Stimulated activated CD8-positive, alpha-beta memory T cell treated with anti-CD3 and anti-CD28 coated beads, Interleukin-15, amount 100 ng/mL, for 24 hours (primary cell): Measurements from ENCODE around the gene TWNK.
A peak's percentile ranks its signal among the peaks of the same experiment; 100 is the strongest.

Experiments
- DNase-seq: peaks from one replicate; pipeline ENCODE4 v3.0.0-alpha.2; 2020; ENCODE audit warnings: low read depth

TWNK gene

GRCh38 chr10:101011517-101012423, 24.4 kb downstream of the TWNK start:
- no peak for DNase-seq

- DNase-seq = peak; percentile 35
These were observed 25.4 kb downstream of the TWNK start for GRCh38 chr10:101012525-101013364.

DNA sequence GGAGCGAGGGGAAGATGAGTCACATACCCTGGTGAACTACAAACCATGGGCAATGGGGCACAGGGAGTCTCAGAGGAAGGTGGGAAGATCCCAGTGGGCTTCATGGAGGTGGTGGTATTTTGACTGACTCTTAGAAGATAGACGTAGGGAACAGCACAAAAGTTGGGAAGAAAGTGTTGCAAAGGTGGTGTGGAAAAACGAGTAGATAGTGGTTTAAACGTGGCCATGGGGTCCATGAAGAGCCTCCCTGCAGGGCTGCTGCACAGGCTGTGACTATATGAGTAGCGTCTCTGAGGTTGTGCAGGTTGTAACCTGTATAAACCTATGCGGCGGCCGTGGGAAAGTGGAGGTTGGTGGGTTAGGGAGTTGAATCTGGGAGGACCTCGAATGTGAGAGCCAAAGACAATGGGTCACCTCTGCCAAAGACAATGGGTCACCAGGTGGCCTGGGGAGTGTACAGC, 26.1 kb downstream of the TWNK start:
- no peak for DNase-seq

DNA sequence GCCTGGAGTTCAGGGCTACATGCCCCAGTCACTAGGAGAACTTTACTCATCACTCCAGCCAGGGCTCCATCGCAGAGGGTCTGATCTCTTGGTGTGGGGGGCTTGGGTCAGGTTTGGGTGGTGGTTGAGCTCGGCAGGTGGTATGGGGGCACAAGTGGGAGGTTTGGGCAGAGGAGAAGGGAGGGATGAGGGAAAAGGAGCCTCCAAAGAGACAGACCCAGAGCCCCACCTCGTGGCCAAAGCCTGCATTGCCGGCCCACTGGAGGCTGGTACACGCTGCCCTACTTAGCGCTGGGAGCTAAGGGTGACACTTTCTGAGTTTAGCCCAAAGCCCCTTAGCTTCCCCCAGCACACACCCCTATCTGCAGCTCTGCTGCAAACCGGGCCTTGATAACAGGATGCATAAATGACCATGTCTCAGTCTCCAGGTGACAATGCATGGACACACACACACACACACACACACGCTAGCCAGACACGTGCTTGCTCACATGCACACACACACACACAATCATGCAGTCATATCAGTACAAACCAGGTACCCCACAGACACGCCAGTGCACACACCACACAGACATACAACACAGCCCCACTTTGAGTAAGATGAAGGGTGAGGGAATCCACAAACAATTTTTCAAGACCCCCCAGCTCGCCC, 27.0 kb downstream of the TWNK start:
- DNase-seq = peak; percentile 64

DNA sequence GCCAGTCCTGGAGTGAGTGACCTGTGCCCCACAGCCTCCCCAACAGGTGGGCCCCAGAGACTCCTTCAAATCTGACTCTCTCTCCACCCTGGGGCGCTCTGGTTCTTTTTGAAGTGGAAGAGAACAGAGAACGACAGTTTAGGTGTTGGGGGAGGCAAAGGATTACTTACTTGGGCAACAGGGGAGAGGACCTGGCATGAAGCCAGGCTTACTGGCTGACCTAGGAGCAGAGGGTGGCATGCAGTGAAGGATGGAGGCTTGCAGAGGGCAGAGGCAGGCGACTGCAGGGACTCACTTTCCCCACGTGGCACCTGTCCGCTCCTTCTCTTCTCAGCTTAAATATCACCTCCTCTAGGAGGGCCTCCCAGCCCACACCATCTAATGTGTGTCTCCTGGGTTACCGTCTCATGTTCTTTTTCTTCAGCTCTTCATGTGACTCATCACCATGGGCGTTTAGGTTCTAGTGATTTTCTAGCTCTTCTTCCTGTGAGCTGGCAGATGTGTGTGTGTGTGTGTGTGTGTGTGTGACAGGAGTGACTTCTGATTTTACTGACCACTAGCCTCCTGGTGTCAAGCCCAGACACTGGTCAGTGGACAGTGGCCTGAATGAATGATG, 27.7 kb downstream of the TWNK start:
- DNase-seq = no peak

DNA sequence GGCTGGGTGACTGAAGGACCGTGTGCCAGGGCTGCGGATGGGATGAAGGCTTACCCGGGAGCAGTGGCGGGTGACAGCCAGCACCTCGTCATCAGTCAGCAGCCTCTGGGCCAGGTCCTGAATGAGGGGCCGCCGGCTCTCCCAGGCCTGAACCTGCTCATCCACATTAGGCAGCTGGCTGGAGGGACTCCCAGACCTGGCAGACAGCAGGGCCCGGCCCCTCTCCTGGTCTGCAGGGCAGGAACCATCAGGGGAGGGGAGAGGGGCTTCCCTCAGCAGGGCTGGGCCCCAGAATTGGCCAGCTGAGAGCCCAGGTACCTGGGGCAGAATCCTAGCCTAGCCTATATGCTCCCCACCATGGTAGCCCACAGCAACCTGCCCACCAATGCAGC, 28.2 kb downstream of the TWNK start:
- DNase-seq = no peak

DNA sequence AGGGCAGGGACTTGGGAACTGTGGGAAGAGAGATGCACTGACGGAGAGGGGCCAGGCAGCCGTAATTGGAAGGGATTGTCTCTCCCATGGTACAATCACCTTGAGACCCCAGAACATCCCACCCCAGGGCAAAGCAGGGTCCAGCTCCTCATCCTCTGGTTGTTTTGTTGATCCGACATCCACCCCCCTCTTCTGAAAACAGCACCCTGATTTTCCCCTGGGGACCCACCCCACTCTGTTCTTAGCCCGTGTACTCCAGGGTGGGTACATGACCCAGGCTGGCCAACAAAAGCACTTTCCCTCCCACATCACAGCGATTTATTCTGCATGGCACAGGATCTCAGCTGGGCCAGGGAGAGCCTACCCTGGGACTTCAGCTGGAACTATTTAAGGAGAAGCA, 29.5 kb downstream of the TWNK start:
- no peak for DNase-seq

DNA sequence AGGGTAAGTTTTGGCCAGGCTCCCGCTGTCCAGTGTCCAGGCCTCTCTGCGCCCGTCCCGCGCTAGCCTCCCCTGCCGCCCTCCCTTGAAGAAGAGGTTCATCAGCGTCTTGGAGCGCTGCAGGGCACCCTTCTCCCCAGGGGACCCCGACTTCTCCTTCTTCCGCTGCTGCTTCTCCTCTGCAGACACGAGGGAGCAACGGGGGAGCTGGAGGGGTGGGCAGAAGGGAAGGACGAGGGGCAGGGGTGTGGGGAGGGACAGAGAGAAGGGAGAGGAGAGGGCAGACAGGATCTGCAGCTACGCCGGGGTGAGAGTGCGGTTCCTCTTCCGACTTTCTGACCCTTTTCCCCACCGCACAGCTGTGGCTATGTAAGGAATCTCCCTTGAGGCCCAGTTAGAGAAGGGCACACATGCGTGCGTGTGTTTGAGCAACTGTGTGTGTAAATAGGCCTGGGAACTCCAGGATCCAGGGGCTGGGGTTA, 30.8 kb downstream of the TWNK start:
- no peak for DNase-seq

DNA sequence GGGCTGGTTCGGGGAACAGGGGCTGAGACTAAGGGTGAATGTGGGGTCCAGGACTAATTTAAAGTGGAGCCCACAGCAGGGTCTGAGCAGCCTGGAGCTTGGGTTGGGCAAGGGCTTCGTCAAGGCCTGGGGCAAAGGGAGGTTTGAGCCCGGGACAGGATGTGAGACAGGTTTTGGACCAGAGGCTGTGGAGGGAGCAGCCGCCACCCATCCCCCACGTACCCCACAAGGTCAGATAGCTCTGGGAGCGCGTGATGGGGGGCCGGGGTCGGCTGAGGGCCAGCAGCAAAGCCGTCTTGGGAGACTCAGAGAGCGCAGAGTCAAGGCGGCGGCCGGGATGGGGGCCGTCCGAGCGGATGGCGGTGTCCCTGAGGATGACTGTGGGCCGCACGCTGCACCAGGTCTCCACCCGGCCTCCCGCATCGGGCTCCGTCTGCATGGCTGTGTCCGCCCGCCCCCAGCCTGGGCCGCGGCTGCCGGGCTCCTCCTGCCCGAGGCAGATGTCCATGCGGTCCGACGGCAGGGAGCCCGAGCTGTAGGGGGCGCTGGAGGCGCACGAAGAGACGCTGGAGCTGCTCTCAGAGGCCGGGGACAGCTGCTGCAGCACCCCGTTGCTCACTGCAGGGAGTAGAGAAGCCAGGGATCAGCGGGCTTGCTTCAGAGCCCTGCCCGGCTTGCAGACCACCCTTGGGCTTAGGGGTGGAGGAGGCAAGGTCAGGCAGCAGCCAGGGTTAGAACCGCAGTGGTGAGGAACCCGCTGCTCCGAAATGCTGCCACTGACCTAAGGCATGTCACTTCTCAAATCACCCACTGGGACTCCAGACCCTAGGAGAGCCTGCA, 31.5 kb downstream of the TWNK start:
- peak; percentile 61 for DNase-seq

- no peak for DNase-seq
These were observed 32.0 kb downstream of the TWNK start for GRCh38 chr10:101019440-101019703.

DNA sequence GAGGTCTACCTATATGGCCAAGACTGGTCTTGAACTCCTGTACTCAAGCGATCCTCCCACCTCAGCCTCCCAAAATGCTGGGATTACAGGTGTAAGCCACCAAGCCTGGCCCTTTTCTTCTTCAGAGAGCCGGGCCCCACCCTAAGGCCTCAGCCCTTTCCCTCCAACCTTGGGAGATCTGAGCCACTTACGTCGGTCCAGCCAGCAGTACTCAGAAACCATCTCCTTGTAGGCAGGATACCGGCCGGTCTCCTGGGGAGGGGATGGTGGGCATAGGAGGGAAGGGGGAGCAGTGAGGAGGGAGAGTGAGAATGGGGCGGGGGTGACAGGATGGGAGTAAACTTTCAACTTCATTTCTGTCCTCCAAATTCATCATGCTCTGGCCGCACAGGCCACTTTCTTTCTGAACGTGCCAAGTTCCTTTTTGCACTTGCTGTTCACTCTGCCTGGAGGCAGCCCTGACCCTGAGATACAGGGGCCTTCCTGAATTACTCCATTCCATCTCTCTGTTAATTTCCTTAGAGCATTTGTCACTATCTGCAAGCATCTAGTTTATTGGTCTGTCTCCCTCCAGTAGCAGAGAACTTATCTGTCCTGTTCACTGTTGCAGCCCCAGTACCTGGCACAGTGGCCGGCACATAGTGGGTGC, 33.2 kb downstream of the TWNK start:
- no peak for DNase-seq

DNA sequence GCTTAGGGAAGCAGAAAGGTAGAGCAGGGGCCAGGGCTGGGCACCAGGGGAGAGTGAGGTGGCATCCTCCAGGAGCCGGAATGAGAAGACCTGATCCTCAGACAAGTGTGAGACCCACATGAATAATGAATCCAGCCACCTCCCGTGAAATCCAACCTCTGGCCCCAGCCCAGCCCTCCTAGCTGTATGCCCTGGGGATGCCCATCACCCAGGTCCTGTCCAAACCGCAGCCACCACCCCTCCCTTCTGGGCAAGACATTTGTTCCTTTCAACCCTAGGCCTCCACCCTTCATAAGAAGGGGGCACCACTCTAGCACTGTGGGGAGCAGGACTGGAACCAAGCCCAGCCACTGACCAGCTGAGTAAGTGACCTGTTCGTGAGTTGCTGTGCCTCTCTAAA, 33.9 kb downstream of the TWNK start:
- no peak for DNase-seq

GRCh38 chr10:101021692-101022251, 34.4 kb downstream of the TWNK start:
- no peak for DNase-seq

GRCh38 chr10:101022967-101023705, 35.8 kb downstream of the TWNK start:
- no peak for DNase-seq

- DNase-seq = no peak
These were observed 39.9 kb downstream of the TWNK start for GRCh38 chr10:101027106-101027720.

GRCh38 chr10:101028446-101029337, 41.3 kb downstream of the TWNK start:
- DNase-seq = no peak

- no peak for DNase-seq
These were observed 42.4 kb downstream of the TWNK start for GRCh38 chr10:101029520-101030295.
